Activated CD8-positive, alpha-beta memory T cell treated with anti-CD3 and anti-CD28 coated beads for 48 hours (primary cell): ENCODE results near the gene ZNF83.
"Not testable (repeated sequence)": the region's sequence is repeated elsewhere in the genome, so short reads cannot be mapped to it uniquely, and the experiment has no call there.

ENCODE experiments used
- DNase-seq, 3 experiments: peaks; one replicate each; pipeline ENCODE4 v3.0.0-alpha.2; 2020; ENCODE audit warnings: low read depth in 2 of 3, low spot score in 2 of 3

ZNF83 gene

GRCh38 chr19:52640916-52641315 lies 2.8 kb upstream of the ZNF83 start:
- no peak for DNase-seq

GRCh38 chr19:52639996-52640395 lies 1.8 kb upstream of the ZNF83 start:
- no peak for DNase-seq

GRCh38 chr19:52638601-52639000 lies 446 bp upstream of the ZNF83 start:
- DNase-seq, result no peak

DNA sequence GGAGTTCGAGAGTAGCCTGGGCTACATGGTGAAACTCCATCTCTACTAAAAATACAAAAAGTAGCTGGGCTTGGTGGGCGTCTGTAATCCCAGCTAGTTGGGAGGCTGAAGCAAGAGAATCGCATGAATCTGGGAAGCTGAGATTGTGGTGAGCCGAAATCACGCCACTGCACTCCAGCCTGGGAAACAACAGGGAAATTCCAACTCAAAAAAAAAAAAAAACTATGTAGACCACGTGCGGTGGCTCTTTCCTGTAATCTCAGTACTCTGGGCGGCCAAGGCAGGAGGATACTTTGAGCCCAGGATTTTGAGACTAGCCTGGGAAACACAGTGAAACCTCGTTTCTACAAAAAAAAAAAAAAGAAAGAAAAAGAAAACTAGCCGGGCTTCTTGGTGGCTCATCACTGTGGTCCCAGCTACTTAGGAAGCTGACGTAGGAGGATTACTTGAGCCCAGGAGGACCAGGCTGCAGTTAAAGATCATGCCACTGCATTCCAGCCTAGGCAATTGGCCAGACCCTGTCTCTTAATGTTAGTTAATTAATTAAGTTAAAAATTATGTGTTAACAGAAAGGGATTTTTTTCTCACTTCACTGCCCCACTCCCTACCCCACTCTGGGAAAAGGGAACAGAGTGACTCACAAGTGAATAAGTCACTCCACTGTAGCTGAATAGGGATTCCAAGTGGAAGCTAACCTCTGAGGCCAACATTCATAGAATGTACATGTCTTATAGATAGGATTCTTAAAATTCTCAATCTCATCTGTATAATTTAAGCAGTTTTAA lies 2.2 kb downstream of the ZNF83 start:
- DNase-seq, result no peak

GRCh38 chr19:52627441-52627840 lies 10.7 kb downstream of the ZNF83 start:
- not testable (repeated sequence) for DNase-seq

DNA sequence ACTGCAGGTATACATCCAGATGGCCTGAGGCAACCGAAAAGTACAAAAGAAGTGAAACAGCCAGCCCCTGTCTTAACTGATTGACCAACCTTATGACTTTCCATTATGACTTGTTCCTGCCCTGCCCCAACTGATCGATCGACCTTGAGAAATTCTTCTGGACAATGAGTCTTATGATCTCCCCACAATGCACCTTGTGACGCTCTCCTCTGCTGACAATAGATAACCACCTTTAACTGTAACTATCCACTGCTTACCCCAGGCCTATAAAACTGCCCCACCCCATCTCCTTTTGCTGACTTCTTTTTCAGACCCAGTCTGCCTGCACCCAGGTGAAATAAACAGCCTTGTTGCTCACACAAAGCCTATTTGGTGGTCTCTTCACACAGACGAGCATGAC lies 11.2 kb downstream of the ZNF83 start:
- DNase-seq, result no peak

- no peak for DNase-seq
Measured at GRCh38 chr19:52622261-52622660, 15.9 kb downstream of the ZNF83 start.

GRCh38 chr19:52621376-52621775 lies 16.8 kb downstream of the ZNF83 start:
- DNase-seq, result no peak

DNA sequence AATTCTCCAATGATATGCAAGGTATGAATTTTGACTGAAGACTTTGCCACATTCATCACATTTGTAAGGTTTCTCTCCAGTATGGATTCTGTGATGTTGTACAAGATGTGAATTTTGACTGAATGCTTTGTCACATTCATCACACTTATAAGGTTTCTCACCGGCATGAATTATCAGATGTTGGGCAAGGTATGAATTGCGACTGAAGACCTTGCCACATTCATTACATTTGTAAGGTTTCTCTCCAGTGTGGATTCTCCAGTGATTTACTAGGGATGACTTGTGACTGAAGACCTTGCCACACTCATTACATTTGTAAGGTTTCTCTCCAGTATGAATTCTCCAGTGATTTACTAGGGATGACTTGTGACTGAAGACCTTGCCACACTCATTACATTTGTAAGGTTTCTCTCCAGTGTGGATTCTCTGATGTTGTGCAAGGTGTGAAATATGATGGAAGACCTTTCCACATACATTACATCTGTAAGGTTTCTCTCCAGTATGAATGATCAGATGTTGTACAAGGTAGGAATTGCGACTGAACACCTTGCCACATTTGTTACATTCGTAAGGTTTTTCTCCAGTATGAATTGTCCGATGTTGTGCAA lies 24.8 kb downstream of the ZNF83 start:
- DNase-seq, result no peak

- no peak for DNase-seq
Measured at GRCh38 chr19:52603558-52604207, 34.5 kb downstream of the ZNF83 start.

DNA sequence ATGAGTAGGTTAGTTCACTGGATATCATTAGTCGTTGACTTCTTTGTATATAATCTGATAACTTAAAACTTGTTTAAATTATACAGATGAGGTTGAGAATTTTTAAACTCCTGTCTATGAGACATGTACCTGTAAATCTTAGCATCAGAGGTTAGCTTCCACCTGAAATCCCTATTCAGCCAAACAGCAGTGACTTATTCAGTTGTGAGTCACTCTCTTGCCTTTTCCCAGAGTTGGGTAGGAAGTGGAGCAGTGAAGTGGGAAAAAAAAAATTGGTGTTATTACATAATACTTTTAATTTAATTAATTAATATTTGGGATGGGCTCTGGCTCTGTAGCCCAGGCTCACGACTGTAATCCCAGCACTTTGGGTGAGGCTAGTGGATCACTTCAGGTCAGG lies 35.2 kb downstream of the ZNF83 start:
- no peak for DNase-seq

GRCh38 chr19:52601974-52602366 lies 36.2 kb downstream of the ZNF83 start:
- not testable (repeated sequence) for DNase-seq

- DNase-seq, result peak; percentile 72 to 75 (median 73)
Measured at GRCh38 chr19:52601025-52601973, 36.9 kb downstream of the ZNF83 start.

- no peak for DNase-seq
Measured at GRCh38 chr19:52600639-52601024, 37.5 kb downstream of the ZNF83 start.

DNA sequence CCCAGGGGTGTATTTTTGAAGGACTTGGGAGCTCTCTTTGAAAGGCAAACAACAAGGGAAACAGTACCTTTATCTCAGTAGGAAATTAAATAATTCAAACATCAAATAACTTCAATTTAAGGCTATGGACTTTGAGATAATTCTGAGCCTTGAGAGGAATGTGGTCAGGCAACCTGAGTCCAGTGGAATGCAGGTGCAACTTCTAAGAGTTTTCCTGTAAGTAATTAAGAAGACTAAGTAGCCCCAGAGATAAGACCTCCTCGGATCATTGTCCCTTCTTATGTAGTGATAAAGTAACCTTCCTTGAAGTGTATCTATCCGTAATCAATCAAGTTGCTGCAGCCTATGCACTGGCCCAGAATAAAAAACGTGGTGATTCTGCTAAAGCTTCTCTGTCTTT lies 38.9 kb downstream of the ZNF83 start:
- DNase-seq, result no peak

- not testable (repeated sequence) for DNase-seq
Measured at GRCh38 chr19:52593441-52593840, 44.7 kb downstream of the ZNF83 start.

GRCh38 chr19:52592301-52592700 lies 45.9 kb downstream of the ZNF83 start:
- no peak for DNase-seq

DNA sequence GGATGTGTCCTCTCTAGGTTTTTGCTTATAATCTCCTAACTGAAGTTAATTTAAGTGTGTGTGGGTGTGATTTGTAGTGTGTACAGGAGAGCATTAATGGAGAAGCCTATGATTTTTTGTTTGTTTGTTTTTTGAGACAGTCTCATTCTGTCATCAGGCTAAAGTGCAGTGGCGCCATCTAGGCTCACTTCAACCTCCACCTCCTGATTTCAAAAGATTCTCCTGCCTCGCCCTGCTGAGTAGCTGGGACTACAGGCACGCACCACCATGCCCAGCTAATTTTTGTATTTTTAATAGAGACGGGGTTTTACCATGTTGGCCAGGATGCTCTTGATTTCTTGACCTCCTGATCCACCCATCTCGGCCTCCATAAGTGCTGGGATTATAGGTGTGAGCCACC lies 47.4 kb downstream of the ZNF83 start:
- DNase-seq, result no peak

- no peak for DNase-seq
Measured at GRCh38 chr19:52585604-52586003, 52.6 kb downstream of the ZNF83 start.

GRCh38 chr19:52584736-52585440 lies 53.3 kb downstream of the ZNF83 start:
- no peak for DNase-seq
